Hypothalamus (tissue), 51 donors: ENCODE measurements around the gene ZNF664.

Source experiments
- DNase-seq, 51 donors: peaks; one replicate each; lab custom pipeline; 2025; lab: John Stamatoyannopoulos, UW

The ZNF664 gene

GRCh38 chr12:123941000-123941399, 32.0 kb upstream of the ZNF664 start:
- DNase-seq = no peak

GRCh38 chr12:123941624-123942237, 31.3 kb upstream of the ZNF664 start:
- no peak for DNase-seq

- peak in 2 of 51 donors; percentile 13 to 73 for DNase-seq
These were observed 30.8 kb upstream of the ZNF664 start for GRCh38 chr12:123942238-123942653.

GRCh38 chr12:123942911-123943648, 29.9 kb upstream of the ZNF664 start:
- DNase-seq = peak in 1 of 51 donors; percentile 13

GRCh38 chr12:123943816-123944215, 29.2 kb upstream of the ZNF664 start:
- DNase-seq = no peak

- no peak for DNase-seq
These were observed 28.3 kb upstream of the ZNF664 start for GRCh38 chr12:123944696-123945095.

GRCh38 chr12:123945287-123946151, 27.5 kb upstream of the ZNF664 start:
- DNase-seq = no peak

GRCh38 chr12:123946152-123946515, 26.9 kb upstream of the ZNF664 start:
- no peak for DNase-seq

- DNase-seq = peak in 4 of 51 donors; percentile 15 to 43 (median 18)
These were observed 26.2 kb upstream of the ZNF664 start for GRCh38 chr12:123946516-123947505.

GRCh38 chr12:123947531-123947930, 25.5 kb upstream of the ZNF664 start:
- DNase-seq = peak in 5 of 51 donors; percentile 20 to 41 (median 23)

GRCh38 chr12:123948401-123948795, 24.6 kb upstream of the ZNF664 start:
- DNase-seq = peak in 15 of 51 donors; percentile 12 to 57 (median 25)

- peak in 8 of 51 donors; percentile 13 to 62 (median 33) for DNase-seq
These were observed 23.9 kb upstream of the ZNF664 start for GRCh38 chr12:123948796-123949769.

- DNase-seq = no peak
These were observed 23.2 kb upstream of the ZNF664 start for GRCh38 chr12:123949770-123950165.

GRCh38 chr12:123950476-123951349, 22.3 kb upstream of the ZNF664 start:
- no peak for DNase-seq

GRCh38 chr12:123951467-123951866, 21.5 kb upstream of the ZNF664 start:
- DNase-seq = no peak

- no peak for DNase-seq
These were observed 21.0 kb upstream of the ZNF664 start for GRCh38 chr12:123952037-123952436.

GRCh38 chr12:123954647-123955350, 18.2 kb upstream of the ZNF664 start:
- no peak for DNase-seq
